ENCODE data around the gene GPR157.

The GPR157 gene

GRCh38 chr1:9062021-9062471, 66.9 kb downstream of the GPR157 start:
- no peak for DNase-seq (ENCODE audit: low spot score)

GRCh38 chr1:9061252-9061960, 67.5 kb downstream of the GPR157 start:
- no peak for DNase-seq (ENCODE audit: low spot score)

- DNase-seq (ENCODE audit: low spot score) = no peak
Measured at GRCh38 chr1:9059891-9060744, 68.8 kb downstream of the GPR157 start.

- DNase-seq (ENCODE audit: low spot score) = no peak
Measured at GRCh38 chr1:9058465-9058864, 70.4 kb downstream of the GPR157 start.

- DNase-seq (ENCODE audit: low spot score) = no peak
Measured at GRCh38 chr1:9057851-9058250, 71.1 kb downstream of the GPR157 start.

GRCh38 chr1:9052272-9053049, 76.4 kb downstream of the GPR157 start:
- DNase-seq (ENCODE audit: low spot score) = no peak

- DNase-seq (ENCODE audit: low spot score) = no peak
Measured at GRCh38 chr1:9051379-9051778, 77.5 kb downstream of the GPR157 start.

GRCh38 chr1:9050803-9051202, 78.1 kb downstream of the GPR157 start:
- DNase-seq (ENCODE audit: low spot score) = no peak
